Measurements from ENCODE around the gene DAPP1.

DNA sequence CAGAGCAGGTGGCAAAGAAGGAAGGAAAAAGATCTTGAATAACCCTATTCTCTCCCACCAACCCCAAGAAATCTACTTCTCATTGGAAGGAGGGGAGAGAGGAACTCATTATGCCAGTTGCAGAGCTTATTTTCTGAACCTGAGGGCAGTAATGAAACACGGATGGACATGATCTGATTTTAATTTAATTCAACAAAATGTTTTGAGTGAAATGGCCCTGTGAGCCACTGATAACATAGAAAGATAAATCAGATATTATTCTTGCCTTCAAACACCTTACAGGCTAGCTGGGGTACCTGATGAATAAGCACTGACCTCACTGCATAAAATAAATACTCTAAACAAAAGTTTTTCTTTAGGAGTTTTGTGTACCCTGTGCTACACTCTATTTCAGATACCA, 30.3 kb downstream of the DAPP1 start:
- TF ChIP-seq POLR2A (IDR thresholded peaks at IDR 0.05; ENCODE audit: low read depth, low read length) = no peak
- no peak for TF ChIP-seq POLR2AphosphoS5 (IDR thresholded peaks at IDR 0.05; ENCODE audit: low read depth, low read length)
- TF ChIP-seq TAF1 (IDR thresholded peaks at IDR 0.05; ENCODE audit: borderline replicate concordance, low read depth, low read length) = no peak
